Liver (tissue), 9 donors: ENCODE results near the gene BOD1L2. TPM values are rescaled to one million over a fixed set of nuclear protein-coding genes. Genes with fewer than 3 reads are reported as not detected.

Experiments
- DNase-seq: peaks from one replicate; pipeline ENCODE4 v3.0.0-alpha.2; 2017; ENCODE audit warnings: low spot score
- H3K27ac ChIP-seq, 2 donors: one replicate each; pipeline ENCODE4 v1.7.0; 2013; ENCODE audit warnings: inconsistent platforms in 2 of 2, low read length in 2 of 2, control low read depth in 1 of 2, low read depth in 1 of 2, mild to moderate bottlenecking in 1 of 2
- H3K27me3 ChIP-seq, 4 donors: one replicate each; pipeline versions ENCODE4 v1.6.1 to v1.7.0; 2013; ENCODE audit warnings: low read length in 3 of 4, inconsistent platforms in 1 of 4, mild to moderate bottlenecking in 1 of 4, moderate library complexity in 1 of 4; ENCODE audit not compliant: control insufficient read depth in 4 of 4, insufficient read depth in 4 of 4
- H3K36me3 ChIP-seq, 4 donors: one replicate each; pipeline versions ENCODE4 v1.6.1 to v1.7.0; 2013; ENCODE audit warnings: low read length in 3 of 4, mild to moderate bottlenecking in 3 of 4, low read depth in 1 of 4, moderate library complexity in 1 of 4; ENCODE audit not compliant: control insufficient read depth in 4 of 4, insufficient read depth in 3 of 4
- H3K4me1 ChIP-seq, 4 donors: one replicate each; pipeline versions ENCODE4 v1.6.1 to v1.7.0; 2013; ENCODE audit warnings: low read length in 3 of 4, mild to moderate bottlenecking in 3 of 4, moderate library complexity in 1 of 4; ENCODE audit not compliant: control insufficient read depth in 4 of 4, insufficient read depth in 4 of 4
- H3K4me3 ChIP-seq, 3 donors: one replicate each; pipeline versions ENCODE4 v1.6.1 to v1.7.0; 2013; ENCODE audit warnings: low read length in 3 of 3, control low read depth in 1 of 3, low read depth in 1 of 3, mild to moderate bottlenecking in 1 of 3
- H3K9ac ChIP-seq, 2 donors: one replicate each; pipeline ENCODE4 v1.7.0; 2013; ENCODE audit warnings: low read length in 2 of 2, mild to moderate bottlenecking in 2 of 2, moderate library complexity in 2 of 2, control low read depth in 1 of 2, low read depth in 1 of 2
- H3K9me3 ChIP-seq, 4 donors: one replicate each; pipeline versions ENCODE4 v1.6.1 to v1.7.0; 2013; ENCODE audit warnings: low read length in 3 of 4; ENCODE audit not compliant: control insufficient read depth in 4 of 4
- ATF3 ChIP-seq: IDR thresholded peaks from 2 replicates; pipeline ENCODE4 v1.6.1; 2016; ENCODE audit warnings: antibody characterized with exemption
- CTCF ChIP-seq: fragments of 150-350 bp; IDR thresholded peaks from 2 replicates; pipeline ENCODE4 v1.5.1; 2017; ENCODE audit warnings: improper control_type of control experiment, low read depth, low read length; ENCODE audit not compliant: missing input control
- FOXA1 ChIP-seq: IDR thresholded peaks from 2 replicates; pipeline ENCODE4 v1.6.1; 2016; ENCODE audit warnings: antibody characterized with exemption
- FOXA2 ChIP-seq: IDR thresholded peaks from 2 replicates; pipeline ENCODE4 v1.6.1; 2016; ENCODE audit warnings: antibody characterized with exemption
- HNF4A ChIP-seq, 2 donors: conservative IDR thresholded peaks; 2 replicates each; pipeline ENCODE4 v1.6.1; 2016; ENCODE audit warnings: antibody characterized with exemption in 2 of 2, mild to moderate bottlenecking in 2 of 2
- HNF4G ChIP-seq: IDR thresholded peaks from 2 replicates; pipeline ENCODE4 v1.6.1; 2016; ENCODE audit warnings: antibody characterized with exemption
- JUND ChIP-seq, 2 donors: IDR thresholded peaks; 2 replicates each; pipeline ENCODE4 v1.6.1; 2016; ENCODE audit warnings: antibody characterized with exemption in 2 of 2
- MAX ChIP-seq: IDR thresholded peaks from 2 replicates; pipeline ENCODE4 v1.6.1; 2016; ENCODE audit warnings: antibody characterized with exemption
- NR2F2 ChIP-seq: IDR thresholded peaks from 2 replicates; pipeline ENCODE4 v1.6.1; 2016; ENCODE audit warnings: antibody characterized with exemption
- RAD21 ChIP-seq, 2 donors: IDR thresholded peaks; 2 replicates each; pipeline ENCODE4 v1.6.1; 2016; ENCODE audit warnings: antibody characterized with exemption in 2 of 2, mild to moderate bottlenecking in 2 of 2
- REST ChIP-seq: IDR thresholded peaks from 2 replicates; pipeline ENCODE4 v1.6.1; 2016; ENCODE audit warnings: antibody characterized with exemption, mild to moderate bottlenecking
- RXRA ChIP-seq, 2 donors: IDR thresholded peaks; 2 replicates each; pipeline ENCODE4 v1.6.1; 2017 to 2018; ENCODE audit warnings: antibody characterized with exemption in 2 of 2, mild to moderate bottlenecking in 1 of 2
- SP1 ChIP-seq: IDR thresholded peaks from 2 replicates; pipeline ENCODE4 v1.6.1; 2018; ENCODE audit warnings: antibody characterized with exemption, mild to moderate bottlenecking
- YY1 ChIP-seq: IDR thresholded peaks from 2 replicates; pipeline ENCODE4 v1.6.1; 2016; ENCODE audit warnings: antibody characterized with exemption, mild to moderate bottlenecking
- ZBTB33 ChIP-seq: IDR thresholded peaks from 2 replicates; pipeline ENCODE4 v1.6.1; 2016; ENCODE audit warnings: antibody characterized with exemption
- WGBS: extraction: QIAGEN DNeasy Blood & Tissue Kit; methylation state at CpG from one replicate; pipeline ENCODE4 v1.1.7; 2013; 5-methylcytosine and 5-hydroxymethylcytosine counted together
- polyA plus RNA-seq, 2 donors: library from polyadenylated mRNA; stranded (reverse) in 1 of 2; unstranded in 1 of 2; fragments of 200-250 nt in 1 of 2; fragments of >200 nt in 1 of 2; fragmentation: Nextera tagmentation in 1 of 2; extraction: Ambion mirVana in 1 of 2; gene quantifications; one replicate each; pipeline versions ENCODE4 v1.2.1 to v1.2.3, GENCODE V29; 2013 to 2015
- total RNA-seq, 2 donors: library from RNA; depleted of rRNA; stranded (reverse); fragments of >200 nt; gene quantifications; one replicate each; pipeline ENCODE4 v1.2.3, GENCODE V29; 2014
- donor health status: healthy.
- donor health status: healthy.
- donor health status: healthy.
- donor health status: healthy.
- donor health status: healthy.

The BOD1L2 gene
- total and polyA plus RNA-seq, 4 donors = not detected

- Histone ChIP-seq H3K9me3 (no peaks in the 10 kb centered on the region), H3K4me1 (peaks cover 3 to 12% (median 7%) of the 10 kb centered on the region in 4 donors), H3K4me3 (no peak overlapping the region), H3K9ac (no peak overlapping the region), H3K36me3 (no peaks in the 10 kb centered on the region), H3K27ac (no peak overlapping the region), H3K27me3 (peaks cover 0 to 2% (median 0%) of the 10 kb centered on the region in 4 donors)
- TF ChIP-seq MAX = no peak
- no peak for TF ChIP-seq YY1
- no peak for DNase-seq
- WGBS = 72% methylated on average over 5 of the region's 5 CpGs
Observed at GRCh38 chr18:57125627-57126026, 21.3 kb upstream of the BOD1L2 start.

- Histone ChIP-seq H3K9ac (no peak overlapping the region), H3K9me3 (no peaks in the 10 kb centered on the region), H3K36me3 (no peaks in the 10 kb centered on the region), H3K27me3 (no peaks in the 10 kb centered on the region), H3K27ac (no peak overlapping the region), H3K4me1 (peaks cover 5 to 23% (median 12%) of the 10 kb centered on the region in 4 donors), H3K4me3 (no peak overlapping the region)
- DNase-seq = no peak
- TF ChIP-seq FOXA2 = no peak
- peak; percentile 97 for TF ChIP-seq REST
- TF ChIP-seq NR2F2 = peak; percentile 44
- TF ChIP-seq ATF3 = no peak
- TF ChIP-seq JUND (IDR thresholded peaks at IDR 0.05) = no peak
- TF ChIP-seq HNF4A (conservative IDR thresholded peaks at IDR 0.05) = peak; percentile 88 to 91
- no peak for TF ChIP-seq CTCF
- no peak for TF ChIP-seq FOXA1
- TF ChIP-seq SP1 = peak; percentile 44
- TF ChIP-seq HNF4G = peak; percentile 65
- TF ChIP-seq YY1 = peak; percentile 43
- peak; percentile 81 to 85 for TF ChIP-seq RXRA (IDR thresholded peaks at IDR 0.05)
- TF ChIP-seq MAX = no peak
- TF ChIP-seq ZBTB33 = peak; percentile 36
- peak; percentile 44 to 54 for TF ChIP-seq RAD21 (IDR thresholded peaks at IDR 0.05)
- WGBS = 49% methylated on average over 8 of the region's 8 CpGs
Observed at GRCh38 chr18:57128220-57128932, 18.5 kb upstream of the BOD1L2 start.
